ENCODE measurements around the gene STXBP1.
"Not testable (repeated sequence)": the region's sequence is repeated elsewhere in the genome, so short reads cannot be mapped to it uniquely, and the experiment has no call there.

STXBP1 gene

DNA sequence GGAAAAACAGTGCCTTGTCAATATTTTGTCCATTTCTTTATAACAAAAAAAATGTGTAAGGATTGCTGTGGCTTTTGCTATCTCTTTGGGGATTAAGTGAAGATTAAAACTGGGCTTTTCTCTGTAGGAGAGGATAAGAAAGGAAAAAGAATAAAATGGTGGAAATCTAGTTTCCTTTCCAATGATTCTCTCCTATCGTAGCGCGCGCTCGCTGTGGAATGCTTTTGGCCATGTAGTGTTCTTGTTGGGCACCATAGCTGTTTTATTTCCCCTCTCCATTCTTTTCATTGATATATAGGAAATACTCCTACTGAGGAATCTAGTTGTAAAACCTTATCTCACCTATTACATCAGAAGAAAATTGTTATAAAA, 1.5 kb downstream of the STXBP1 start:
- Histone ChIP-seq H3K27me3 (ENCODE audit: low read depth) (no peaks in the 10 kb centered on the region), H3K4me3 (peak overlapping the region; percentile 68), H3K9me3 (no peaks in the 10 kb centered on the region), H3K4me1 (peaks cover 17% of the 10 kb centered on the region; the same call in 1 of the 2 replicates), H3K36me3 (replicated peaks) (no peaks in the 10 kb centered on the region)
- in situ Hi-C loops (cut with MboI; ENCODE audit: low sequenced_read_pairs), result no loop called here
- DNase-seq (ENCODE audit: low spot score in 2 of 2), result no peak

DNA sequence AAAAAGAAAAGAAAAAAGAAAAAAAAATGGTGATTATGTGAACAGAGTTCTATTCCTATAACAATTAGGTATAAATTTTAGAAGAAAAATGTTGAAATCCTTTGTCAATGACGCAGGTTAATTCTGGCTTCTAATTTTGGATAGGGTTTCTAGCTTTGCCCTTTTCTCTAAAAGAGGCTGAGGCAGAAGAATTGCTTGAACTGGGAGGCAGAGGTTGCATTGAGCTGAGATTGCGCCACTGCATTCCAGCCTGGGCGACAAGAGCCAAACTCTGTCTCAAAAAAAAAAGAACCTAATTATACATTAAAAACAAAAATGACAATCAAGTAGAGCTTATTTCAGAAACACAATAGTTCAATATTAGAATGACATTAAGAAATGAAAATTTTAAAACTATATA, 2.9 kb downstream of the STXBP1 start:
- no peak overlapping the region for H3K4me3 ChIP-seq
- H3K27me3 ChIP-seq (ENCODE audit: low read depth), result no peaks in the 10 kb centered on the region
- peaks cover 17% of the 10 kb centered on the region; the same call in 1 of the 2 replicates for H3K4me1 ChIP-seq
- in situ Hi-C loops (cut with MboI; ENCODE audit: low sequenced_read_pairs), result no loop called here
- no peaks in the 10 kb centered on the region for H3K9me3 ChIP-seq
- no peaks in the 10 kb centered on the region for H3K36me3 ChIP-seq (replicated peaks)
- no peak for DNase-seq (ENCODE audit: low spot score in 2 of 2)

DNA sequence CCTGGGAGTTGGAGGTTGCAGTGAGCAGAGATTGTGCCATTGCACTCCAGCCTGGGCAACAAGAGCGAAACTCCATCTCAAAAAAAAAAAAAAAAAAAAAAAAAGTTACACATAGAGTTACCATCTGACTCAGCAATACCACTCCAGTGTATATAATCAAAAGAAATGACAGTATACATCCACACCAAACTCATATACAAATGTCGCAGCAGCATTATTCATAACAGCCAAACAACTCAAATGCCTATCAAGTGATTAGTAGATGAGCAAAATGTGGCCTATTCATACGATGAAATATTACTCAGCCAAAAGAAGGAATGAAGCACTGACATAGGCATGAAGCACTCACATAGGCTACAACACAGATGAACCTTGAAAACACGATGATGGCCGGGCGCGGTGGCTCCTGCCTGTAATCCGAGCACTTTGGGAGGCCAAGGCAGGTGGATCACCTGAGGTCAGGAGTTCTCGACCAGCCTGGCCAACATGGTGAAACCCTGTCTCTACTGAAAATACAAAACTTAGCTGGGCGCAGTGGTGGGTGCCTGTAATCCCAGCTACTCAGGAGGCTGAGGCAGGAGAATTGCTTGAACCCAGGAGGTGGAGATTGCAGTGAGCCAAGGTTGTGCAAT, 9.4 kb downstream of the STXBP1 start:
- H3K27me3 ChIP-seq (ENCODE audit: low read depth); H3K4me3 ChIP-seq; H3K4me1 ChIP-seq; H3K9me3 ChIP-seq; in situ Hi-C loops (cut with MboI; ENCODE audit: low sequenced_read_pairs); DNase-seq (ENCODE audit: low spot score in 2 of 2); H3K36me3 ChIP-seq (replicated peaks): not testable (repeated sequence)

DNA sequence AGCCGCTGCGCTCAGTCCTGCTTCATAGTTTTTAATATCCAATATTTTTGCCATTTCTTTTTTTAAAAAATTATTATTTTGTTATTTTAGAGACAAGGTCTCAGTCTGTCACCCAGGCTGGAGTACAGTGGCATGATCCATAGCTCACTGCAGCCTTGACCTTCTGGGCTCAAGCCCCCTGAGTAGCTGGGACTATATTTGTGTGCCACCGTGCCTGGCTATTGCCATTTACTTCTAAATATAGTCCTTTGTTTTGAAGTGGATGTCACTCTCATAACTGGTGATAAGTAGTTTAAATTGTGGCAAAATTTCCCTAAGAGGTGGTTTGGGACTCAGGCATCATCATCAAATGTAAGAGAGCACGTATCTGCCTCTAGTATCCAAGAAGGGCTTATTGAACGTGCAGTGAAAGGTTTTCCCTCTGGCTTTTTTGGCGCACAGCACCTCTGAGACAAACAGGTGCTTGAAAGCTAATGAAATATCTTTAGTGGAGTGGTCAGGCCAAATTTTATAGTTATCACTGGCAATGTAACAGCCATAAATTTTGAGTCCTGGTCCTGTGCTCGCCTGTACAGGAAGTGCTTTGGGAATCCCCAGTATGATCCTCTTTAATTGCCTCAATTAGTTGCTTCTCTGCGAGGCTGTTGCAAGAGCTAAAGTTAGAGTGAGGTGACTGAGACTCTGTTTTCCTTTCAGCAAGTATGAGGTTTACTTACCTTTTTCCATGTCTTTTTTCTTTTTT, 14.8 kb downstream of the STXBP1 start:
- no peak overlapping the region for H3K4me3 ChIP-seq
- in situ Hi-C loops (cut with MboI; ENCODE audit: low sequenced_read_pairs), result no loop called here
- no peaks in the 10 kb centered on the region for H3K4me1 ChIP-seq
- H3K9me3 ChIP-seq, result no peaks in the 10 kb centered on the region
- no peak for DNase-seq (ENCODE audit: low spot score in 2 of 2)
- no peaks in the 10 kb centered on the region for H3K36me3 ChIP-seq (replicated peaks)
- H3K27me3 ChIP-seq (ENCODE audit: low read depth), result no peaks in the 10 kb centered on the region

DNA sequence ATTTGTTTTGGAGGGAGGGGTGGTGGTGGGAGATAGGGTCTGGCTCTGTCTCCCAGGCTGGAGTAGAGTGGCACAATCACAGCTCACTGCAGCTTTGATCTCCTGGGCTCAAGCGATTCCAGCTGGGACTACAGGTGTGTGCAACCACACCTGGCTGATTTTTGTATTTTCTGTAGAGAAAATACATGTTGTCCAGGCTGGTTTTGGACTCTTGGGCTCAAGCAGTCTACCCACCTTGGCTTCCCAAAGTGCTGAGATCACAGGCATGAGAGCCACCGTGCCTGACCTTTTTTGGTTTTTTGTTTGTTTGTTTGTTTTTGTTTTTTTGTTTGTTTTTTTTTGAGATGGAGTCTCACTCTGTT, 15.4 kb downstream of the STXBP1 start:
- no peak overlapping the region for H3K4me3 ChIP-seq
- in situ Hi-C loops (cut with MboI; ENCODE audit: low sequenced_read_pairs), result no loop called here
- no peaks in the 10 kb centered on the region for H3K4me1 ChIP-seq
- DNase-seq (ENCODE audit: low spot score in 2 of 2), result no peak
- no peaks in the 10 kb centered on the region for H3K27me3 ChIP-seq (ENCODE audit: low read depth)
- H3K9me3 ChIP-seq, result no peaks in the 10 kb centered on the region
- H3K36me3 ChIP-seq (replicated peaks), result no peaks in the 10 kb centered on the region

DNA sequence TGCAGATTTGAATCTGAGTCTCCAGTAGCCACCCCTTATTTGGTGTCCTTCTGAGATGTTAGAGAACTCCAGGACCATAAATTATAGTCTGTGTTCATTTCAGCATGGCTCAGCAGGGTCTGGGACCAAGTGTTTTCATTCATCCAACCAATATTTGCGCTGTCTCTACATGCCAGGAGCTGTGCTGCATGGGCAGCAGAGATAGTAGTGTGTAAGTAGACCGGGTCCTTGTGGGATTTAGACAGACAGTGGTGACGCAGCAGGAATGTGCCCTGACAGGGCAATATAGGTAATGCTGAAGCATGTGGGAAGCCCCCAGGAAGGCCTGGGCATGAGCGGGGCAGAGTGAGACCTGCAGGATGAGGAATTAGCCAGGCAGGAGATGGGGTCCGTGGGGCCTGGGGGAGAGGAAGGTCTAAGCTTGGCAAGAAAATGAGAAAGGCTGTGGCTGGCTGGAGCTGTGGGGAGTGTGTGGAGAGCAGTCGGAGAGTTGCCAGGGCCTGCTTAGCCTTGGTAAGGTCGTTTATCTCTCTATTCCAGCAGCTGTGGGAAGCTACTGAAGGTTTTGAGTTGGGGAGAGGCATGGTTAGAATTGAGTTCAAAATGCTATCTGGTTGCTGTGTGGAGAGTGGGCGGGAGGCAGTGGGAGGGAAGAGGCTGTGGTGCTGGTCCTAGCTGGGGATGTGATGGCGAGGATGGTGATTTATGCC, 16.8 kb downstream of the STXBP1 start:
- Histone ChIP-seq H3K4me3 (no peak overlapping the region), H3K4me1 (no peaks in the 10 kb centered on the region), H3K27me3 (ENCODE audit: low read depth) (no peaks in the 10 kb centered on the region), H3K9me3 (no peaks in the 10 kb centered on the region), H3K36me3 (replicated peaks) (no peaks in the 10 kb centered on the region)
- no peak for DNase-seq (ENCODE audit: low spot score in 2 of 2)
- in situ Hi-C loops (cut with MboI; ENCODE audit: low sequenced_read_pairs), result no loop called here

DNA sequence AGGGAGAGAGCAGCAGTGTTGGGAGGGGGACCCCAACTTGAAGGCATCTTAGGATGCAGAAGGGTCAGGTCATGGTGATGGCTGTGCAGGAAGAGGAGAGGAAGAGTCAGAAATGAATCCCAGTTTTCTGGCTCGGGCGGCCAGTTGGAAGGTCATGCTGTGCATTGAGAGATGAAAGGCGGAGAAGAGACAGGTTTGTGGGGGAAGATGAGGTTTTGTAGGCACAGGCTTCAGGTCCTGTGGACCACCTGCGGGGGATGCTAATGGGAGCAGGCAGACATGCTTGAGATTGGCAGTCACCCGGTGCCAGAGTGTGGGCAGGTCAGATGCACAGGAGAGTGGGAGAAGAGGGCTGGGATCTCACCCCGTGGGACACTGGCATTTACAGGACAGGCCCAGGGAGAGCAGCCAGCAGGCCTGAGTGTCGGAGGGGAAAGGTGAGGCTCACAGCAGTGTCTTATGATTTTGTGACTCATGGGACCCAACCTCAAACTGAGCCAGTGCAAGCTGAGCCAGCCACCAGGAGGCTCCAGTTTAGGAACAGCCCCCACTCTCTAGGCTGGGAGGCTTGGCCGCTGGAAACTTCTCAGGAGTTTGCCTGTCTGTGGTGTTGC, 17.5 kb downstream of the STXBP1 start:
- Histone ChIP-seq H3K4me1 (no peaks in the 10 kb centered on the region), H3K36me3 (replicated peaks) (no peaks in the 10 kb centered on the region), H3K9me3 (no peaks in the 10 kb centered on the region), H3K4me3 (no peak overlapping the region), H3K27me3 (ENCODE audit: low read depth) (no peaks in the 10 kb centered on the region)
- in situ Hi-C loops (cut with MboI; ENCODE audit: low sequenced_read_pairs), result no loop called here
- DNase-seq (ENCODE audit: low spot score in 2 of 2), result no peak

DNA sequence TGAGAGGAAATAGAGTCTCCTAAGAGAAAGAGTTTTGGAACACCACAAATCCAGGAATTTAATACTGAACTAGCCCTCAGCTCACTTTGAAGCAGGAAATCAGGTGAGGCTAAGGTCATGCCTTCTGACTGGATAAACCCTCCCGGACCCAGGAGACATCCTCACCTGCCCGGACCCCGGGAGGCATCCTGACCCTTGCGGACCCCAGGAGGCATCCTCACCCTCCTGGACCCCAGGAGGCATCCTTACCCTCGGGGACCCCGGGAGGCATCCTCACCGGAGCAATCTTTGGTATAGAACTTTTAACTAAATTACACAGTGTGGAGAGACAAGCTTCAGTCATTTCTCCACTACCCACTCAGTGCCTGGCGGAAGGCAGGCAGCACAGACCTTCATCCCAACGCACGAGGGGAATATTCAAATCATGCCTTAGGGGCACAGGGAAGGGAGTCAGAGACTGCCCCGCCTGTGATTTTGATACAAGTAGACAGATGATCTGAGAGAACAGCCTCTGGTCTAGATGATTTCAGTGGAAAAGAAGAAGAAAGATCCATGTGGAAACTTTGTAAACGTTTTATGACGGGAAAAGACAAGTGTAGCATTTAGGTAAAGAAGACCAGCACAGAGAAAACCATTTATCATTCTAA, 21.3 kb downstream of the STXBP1 start:
- H3K4me1 ChIP-seq, result peaks cover 2% of the 10 kb centered on the region; the same call in 1 of the 2 replicates
- no peak for DNase-seq (ENCODE audit: low spot score in 2 of 2)
- H3K27me3 ChIP-seq (ENCODE audit: low read depth), result no peaks in the 10 kb centered on the region
- H3K36me3 ChIP-seq (replicated peaks), result no peaks in the 10 kb centered on the region
- no peak overlapping the region for H3K4me3 ChIP-seq
- H3K9me3 ChIP-seq, result no peaks in the 10 kb centered on the region
- in situ Hi-C loops (cut with MboI; ENCODE audit: low sequenced_read_pairs), result no loop called here

DNA sequence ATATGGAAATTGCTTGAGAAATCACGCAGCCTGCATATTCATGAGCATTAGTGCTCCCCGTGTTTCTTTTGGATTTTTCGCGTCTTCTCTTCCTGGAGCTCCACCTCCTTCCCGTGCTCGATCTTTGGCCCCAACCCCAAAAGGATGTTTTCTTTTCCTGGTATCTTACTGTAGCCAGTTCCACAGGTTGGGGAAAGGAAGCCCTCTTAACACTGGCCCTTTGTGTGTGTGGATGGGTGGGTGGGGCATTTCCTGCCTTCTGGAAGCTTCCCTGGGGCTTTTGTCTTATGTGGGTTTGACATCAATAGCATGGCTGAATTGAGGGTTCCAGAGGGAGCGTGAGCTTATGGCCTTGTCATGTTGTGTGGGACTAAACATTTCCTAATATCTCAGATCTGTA, 21.9 kb downstream of the STXBP1 start:
- no peaks in the 10 kb centered on the region for H3K36me3 ChIP-seq (replicated peaks)
- no peak overlapping the region for H3K4me3 ChIP-seq
- H3K4me1 ChIP-seq, result peaks cover 2% of the 10 kb centered on the region; the same call in 1 of the 2 replicates
- no peaks in the 10 kb centered on the region for H3K27me3 ChIP-seq (ENCODE audit: low read depth)
- H3K9me3 ChIP-seq, result no peaks in the 10 kb centered on the region
- DNase-seq (ENCODE audit: low spot score in 2 of 2), result no peak
- in situ Hi-C loops (cut with MboI; ENCODE audit: low sequenced_read_pairs), result no loop called here

DNA sequence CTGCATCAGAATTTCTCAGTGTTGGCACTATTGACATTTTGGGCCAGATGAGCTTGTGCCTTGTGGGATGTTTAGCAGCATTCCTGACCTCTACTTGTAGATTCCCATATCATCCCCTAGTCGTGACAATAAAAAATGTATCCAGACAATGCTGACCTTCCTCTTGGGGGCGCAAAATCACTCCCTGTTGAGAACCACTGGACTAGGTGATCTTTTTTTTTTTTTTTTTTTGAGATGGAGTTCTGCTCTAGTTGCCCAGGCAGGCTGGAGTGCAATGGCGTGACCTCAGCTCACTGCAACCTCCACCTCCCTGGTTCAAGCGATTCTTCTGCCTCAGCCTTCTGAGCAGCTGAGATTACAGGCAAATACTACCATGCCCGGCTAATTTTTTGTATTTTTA, 22.6 kb downstream of the STXBP1 start:
- Histone ChIP-seq H3K4me3 (no peak overlapping the region), H3K4me1 (peaks cover 2% of the 10 kb centered on the region; the same call in 1 of the 2 replicates), H3K27me3 (ENCODE audit: low read depth) (no peaks in the 10 kb centered on the region), H3K36me3 (replicated peaks) (no peaks in the 10 kb centered on the region), H3K9me3 (no peaks in the 10 kb centered on the region)
- DNase-seq (ENCODE audit: low spot score in 2 of 2), result peak in 1 of 2 experiments; percentile 11
- in situ Hi-C loops (cut with MboI; ENCODE audit: low sequenced_read_pairs), result no loop called here

DNA sequence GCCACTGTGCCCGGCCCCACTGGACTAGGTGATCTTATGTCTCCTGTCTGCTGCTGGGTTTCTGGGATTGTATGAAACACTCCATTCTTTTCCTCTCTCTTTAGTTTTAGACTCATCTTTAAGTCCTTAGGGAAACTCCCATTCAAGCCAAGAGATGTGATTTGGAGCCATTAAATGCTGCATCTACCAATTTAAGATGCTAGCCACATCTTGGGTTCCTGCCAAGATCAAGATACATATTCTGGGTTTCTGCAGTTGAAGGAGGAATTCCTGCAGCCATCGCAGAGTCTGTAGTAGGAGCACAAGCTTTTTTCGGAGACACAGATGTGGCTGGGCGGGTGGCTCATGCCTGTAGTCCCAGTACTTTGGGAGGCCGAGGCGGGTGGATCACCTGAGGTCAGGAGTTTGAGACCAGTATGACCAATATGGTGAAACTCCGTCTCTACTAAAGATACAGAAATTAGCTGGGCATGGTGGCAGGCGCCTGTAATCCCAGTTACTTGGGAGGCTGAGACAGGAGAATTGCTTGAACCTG, 23.2 kb downstream of the STXBP1 start:
- Histone ChIP-seq H3K36me3 (replicated peaks) (no peaks in the 10 kb centered on the region), H3K4me1 (peaks cover 2% of the 10 kb centered on the region; the same call in 1 of the 2 replicates), H3K4me3 (no peak overlapping the region), H3K27me3 (ENCODE audit: low read depth) (no peaks in the 10 kb centered on the region), H3K9me3 (no peaks in the 10 kb centered on the region)
- DNase-seq (ENCODE audit: low spot score in 2 of 2), result no peak
- in situ Hi-C loops (cut with MboI; ENCODE audit: low sequenced_read_pairs), result no loop called here

DNA sequence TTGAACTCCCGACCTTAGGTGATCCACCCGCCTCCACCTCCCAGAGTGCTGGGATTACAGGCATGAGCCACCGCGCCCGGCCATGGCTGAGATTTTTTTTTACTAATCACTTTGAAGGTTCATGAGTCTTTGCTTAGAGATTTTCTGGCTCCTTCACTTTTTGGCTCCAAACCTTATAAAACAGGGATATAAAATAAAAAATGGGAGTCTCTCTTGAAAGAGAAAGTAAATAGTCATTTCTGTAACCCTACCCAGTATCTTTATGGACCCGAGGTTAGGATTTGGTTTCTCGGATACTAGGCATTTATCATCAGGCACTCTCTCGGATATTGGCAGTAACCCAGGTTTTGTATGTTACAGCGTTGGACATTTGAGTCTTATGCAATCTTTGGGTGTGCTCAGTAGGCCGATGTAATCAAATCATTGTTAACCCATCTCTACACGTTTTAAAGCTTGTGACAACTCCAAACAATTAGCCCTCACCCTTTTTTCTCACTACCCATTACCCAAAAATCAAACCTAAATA, 25.3 kb downstream of the STXBP1 start:
- in situ Hi-C loops (cut with MboI; ENCODE audit: low sequenced_read_pairs), result no loop called here
- Histone ChIP-seq H3K36me3 (replicated peaks) (no peaks in the 10 kb centered on the region), H3K9me3 (no peaks in the 10 kb centered on the region), H3K4me1 (peaks cover 2% of the 10 kb centered on the region; the same call in 1 of the 2 replicates), H3K27me3 (ENCODE audit: low read depth) (no peaks in the 10 kb centered on the region), H3K4me3 (no peak overlapping the region)
- no peak for DNase-seq (ENCODE audit: low spot score in 2 of 2)

DNA sequence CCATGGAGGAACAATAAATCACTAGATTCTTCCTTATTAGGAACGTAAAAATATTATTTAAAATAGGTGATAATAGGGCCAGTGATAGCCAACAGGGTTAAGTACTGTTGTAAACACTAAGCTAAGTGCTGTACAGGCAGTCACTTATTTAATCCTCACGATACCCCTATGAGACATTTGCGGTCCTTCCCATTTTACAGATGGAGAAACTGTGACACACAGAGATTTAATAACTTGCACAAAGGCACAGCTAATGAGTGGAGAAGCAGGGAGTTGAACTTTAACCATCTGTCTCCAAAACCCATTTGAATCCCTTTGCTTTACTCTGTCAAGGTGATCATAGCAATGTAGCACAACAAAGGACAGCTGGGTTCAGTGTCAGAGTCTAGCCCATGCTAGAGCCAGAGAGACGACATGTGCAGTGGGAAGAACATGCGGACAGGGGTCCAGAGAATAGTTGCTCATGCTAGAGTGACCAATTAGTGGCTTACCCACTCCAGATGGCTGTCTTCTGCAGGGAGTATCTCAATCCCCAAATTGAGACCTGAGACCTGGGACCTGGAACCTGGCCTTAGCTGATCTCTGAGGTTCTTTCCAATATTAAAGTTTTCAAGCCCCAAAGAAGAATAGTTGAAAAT, 28.9 kb downstream of the STXBP1 start:
- DNase-seq (ENCODE audit: low spot score in 2 of 2), result no peak

More for the DNA sequence above, 28.9 kb downstream of the STXBP1 start:
- Histone ChIP-seq H3K9me3 (no peaks in the 10 kb centered on the region), H3K4me1 (peaks cover 6% of the 10 kb centered on the region; the same call in 1 of the 2 replicates), H3K4me3 (no peak overlapping the region), H3K27me3 (ENCODE audit: low read depth) (no peaks in the 10 kb centered on the region), H3K36me3 (replicated peaks) (no peaks in the 10 kb centered on the region)
- in situ Hi-C loops (cut with MboI; ENCODE audit: low sequenced_read_pairs), result no loop called here

Data from HAP-1 (cell line).